GM19452 (cell line): Measurements from ENCODE around the gene MPEG1.

ENCODE experiments used
- ATAC-seq: cut with Tn5 transposase; IDR thresholded peaks from one replicate; pipeline ENCODE4 v1.9.1; 2021; ENCODE audit not compliant: unreplicated experiment

MPEG1 gene

DNA sequence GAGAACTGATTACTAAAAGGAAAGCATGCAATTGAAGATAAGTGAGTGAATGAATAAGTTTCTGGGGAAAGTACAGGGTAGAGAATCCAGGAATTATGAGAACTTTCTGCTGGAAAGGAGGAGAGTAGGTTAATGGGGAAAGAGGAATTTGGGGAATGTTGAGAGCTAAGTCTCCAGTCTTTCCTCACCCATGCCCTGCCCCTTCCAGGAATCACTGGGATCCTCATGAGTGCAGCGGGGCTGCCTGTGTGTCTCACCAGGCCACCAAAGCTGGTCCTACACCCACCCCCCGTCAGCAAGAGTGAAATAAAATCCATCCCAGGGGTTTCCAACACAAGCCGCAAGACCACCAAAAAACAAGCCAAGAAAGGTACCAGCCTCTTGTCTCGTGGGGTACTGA, 23.8 kb downstream of the MPEG1 start:
- no peak for ATAC-seq

DNA sequence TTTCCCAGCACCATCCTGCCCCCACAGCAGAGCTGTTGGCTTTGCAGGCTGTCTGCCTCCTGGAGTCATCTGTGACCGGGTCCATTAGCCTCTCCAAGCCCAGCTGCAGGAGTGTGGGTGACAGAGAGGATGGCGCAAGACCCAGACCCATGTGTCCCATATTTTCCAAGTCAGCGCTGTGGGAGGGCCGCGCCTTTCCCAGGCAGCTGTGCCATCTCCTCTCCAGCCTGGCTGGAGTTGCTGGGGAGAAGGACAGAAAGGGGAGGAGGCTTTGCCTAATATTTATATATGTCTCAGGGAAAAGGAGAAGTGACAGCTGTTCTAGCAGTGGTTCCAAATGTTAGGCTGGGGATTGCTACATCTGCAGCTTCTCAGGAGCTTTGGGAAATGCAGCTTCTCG, 25.1 kb downstream of the MPEG1 start:
- no peak for ATAC-seq

DNA sequence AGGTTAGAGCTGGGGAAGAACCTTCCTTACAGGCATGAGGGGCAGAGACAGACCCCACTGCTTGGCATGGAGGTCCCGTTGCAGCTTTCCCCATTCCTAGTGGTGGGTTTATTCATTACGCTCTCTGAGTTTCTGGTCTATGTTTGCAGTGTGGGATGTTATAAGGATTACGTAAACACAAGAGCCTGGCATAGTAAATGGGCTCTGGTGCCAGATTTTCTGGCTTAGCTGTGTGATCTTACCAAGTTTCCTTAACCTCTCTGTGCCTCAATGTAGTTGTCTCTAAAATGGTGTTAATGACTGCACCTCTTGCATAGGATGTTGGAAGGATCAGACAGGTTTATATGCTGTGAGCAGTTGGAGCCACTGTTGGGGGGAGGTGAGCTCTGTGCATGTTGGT, 25.7 kb downstream of the MPEG1 start:
- no peak for ATAC-seq

DNA sequence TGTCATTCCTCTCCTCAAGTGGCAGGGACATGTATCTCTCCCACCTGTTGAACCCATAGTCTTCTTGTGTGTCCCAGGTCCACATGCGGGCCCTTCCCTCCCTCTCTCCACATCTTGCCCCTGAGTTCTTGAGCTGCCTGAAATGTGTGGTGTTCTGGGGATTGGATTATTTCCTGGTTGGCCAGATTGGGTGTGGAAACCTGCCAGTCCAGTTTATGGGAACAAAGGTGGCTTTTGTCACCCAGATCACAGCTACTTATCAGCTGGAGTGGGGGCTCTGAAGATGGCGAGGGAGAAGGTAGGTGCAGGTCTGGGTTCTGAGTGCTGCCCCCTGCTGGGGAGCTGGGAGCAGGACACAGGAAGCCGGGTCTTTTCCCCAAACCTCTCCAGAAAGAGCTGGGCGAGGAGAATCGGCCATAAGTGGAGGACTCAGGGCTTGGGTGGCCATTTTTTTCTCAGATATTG, 26.6 kb downstream of the MPEG1 start:
- ATAC-seq, result no peak

DNA sequence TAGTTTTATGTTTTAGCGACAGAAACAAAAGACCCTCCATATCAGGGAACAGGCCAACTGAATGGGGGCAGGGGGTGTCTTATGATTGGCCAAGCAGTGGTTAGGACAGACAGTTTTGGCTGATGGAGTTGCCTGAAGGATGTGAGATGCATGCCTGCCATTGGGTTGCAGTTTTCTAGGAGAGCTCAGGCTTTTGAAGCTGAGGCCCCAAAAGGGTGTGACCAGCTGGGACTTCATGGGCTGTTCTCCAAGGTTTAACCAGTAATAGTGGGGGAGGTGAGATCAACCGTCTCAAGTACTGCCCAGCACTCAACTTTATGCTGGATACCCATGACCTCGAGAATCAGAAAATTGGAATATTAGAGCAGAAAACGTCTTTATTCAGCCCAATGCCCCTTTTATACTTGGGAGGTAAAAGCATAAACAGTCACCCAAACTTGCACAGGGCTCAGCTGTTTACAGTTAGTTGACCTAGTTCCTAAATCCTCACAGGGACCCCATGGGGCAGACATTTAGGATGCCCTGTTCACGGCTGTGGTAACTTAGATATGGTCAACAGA, 27.3 kb downstream of the MPEG1 start:
- ATAC-seq, result no peak

DNA sequence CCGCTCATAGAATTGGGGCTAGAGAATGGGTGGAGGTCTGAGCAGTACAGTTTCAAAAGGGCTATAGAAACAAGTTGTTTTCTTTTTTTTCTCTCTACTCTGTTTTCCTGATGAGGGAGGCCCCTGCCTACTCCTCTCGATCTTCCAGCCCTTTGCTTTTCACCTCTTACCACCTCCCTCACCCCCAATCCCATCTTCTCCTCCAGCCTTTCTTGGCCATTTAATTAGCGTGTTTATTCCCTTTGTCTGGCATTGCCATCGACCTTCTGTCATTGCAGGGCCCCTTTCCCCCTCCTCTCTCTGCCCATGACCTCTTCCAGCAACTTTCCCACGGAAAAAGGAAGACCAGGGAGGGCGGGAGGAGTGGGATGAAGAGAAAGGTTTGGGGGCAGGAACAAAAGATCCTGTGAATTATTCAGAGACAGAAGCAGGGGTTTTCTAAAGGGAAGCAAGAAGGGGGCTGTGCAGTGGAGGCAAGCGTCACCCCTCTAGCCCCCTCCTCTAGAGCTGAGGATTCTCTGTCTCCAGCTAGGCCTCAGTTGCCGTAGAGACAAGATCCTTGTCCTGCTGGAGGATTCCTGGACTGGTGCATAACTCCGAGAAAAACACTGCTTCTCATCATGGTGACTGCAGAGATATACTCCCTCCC, 27.9 kb downstream of the MPEG1 start:
- no peak for ATAC-seq

DNA sequence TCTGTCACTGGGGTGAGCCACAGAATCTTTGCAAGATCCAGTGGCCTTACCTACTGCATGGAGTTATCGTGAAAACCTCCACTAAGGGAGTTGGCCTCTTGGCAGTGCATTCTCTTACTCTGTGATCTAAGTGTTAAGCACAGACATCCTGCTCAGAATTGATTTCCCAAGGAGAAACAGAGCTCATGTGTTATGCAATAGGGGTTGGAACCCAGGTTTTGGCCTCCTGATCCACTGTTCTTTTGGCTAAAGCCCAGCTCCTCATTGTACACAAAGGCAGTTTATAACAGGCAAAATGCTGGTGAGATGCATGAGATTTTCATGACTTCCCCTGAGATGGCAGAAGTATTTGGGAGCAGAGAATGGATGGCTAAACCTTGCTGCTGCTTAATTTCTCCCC, 29.0 kb downstream of the MPEG1 start:
- no peak for ATAC-seq

DNA sequence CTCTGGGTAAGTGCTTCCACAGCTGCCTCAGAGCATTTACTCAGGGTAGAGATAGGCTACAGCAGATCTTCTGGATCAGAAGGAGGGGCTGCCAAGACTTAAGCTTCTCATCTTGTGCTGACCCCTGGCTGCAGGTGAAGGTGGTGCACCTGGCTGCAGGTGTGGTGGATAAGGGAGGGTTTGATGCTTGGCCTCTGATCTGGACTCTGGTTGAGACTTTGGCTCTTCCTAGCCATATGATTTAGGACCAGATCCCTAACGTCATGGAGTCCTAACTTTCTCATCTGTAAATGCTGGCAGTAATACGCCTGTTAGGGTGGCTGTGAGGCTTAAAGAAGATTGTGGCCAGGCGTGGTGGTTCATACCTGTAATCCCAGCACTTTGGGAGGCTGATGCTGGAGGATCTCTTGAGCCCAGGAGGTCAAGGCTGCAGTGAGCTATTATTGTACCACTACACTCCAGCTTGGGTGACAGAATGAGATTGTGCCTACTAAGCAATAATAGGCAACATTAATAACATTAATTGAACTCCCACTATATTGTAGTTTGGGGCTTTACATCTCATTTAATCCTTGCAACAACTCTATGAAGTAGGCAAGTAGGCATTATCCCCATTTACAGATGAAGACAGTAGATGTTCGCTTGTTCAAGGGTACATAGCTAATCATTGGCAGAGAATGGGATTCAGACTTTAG, 30.1 kb downstream of the MPEG1 start:
- ATAC-seq, result no peak

DNA sequence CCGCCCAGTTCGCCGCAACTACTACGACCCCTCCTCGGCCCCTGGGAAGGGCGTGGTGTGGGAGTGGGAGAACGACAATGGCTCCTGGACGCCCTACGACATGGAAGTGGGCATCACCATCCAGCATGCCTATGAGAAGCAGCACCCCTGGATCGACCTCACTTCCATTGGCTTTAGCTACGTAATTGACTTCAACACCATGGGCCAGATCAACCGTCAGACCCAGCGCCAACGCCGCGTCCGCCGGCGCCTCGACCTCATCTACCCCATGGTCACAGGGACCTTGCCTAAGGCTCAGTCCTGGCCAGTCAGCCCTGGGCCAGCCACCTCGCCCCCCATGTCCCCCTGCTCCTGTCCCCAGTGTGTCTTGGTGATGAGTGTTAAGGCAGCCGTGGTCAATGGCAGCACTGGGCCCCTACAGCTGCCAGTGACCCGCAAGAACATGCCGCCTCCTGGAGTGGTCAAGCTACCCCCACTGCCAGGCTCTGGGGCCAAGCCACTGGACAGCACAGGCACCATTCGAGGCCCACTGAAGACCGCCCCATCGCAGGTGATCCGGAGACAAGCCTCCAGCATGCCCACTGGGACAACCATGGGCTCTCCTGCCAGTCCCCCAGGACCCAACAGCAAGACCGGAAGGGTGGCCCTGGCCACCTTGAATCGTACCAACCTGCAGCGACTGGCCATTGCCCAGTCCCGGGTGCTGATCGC, 30.8 kb downstream of the MPEG1 start:
- ATAC-seq, result no peak

DNA sequence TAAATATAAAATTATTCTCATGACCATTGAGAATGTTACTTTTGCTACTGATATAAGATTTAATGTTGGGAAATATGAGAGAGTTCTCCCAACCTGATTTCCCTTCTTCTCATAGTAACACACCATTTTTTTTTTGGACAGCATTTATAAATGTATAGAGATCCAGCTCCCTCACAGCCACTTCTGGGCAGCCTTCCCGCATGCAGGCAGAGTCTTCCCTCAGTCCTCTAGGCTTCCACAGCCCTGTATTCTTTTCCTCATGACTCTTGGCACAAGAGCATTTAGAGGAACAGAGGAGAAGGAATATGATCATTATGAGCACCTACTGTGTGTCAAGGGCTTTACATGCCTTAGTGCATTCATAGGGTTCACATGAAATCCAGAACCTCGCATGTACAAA, 31.8 kb downstream of the MPEG1 start:
- no peak for ATAC-seq

DNA sequence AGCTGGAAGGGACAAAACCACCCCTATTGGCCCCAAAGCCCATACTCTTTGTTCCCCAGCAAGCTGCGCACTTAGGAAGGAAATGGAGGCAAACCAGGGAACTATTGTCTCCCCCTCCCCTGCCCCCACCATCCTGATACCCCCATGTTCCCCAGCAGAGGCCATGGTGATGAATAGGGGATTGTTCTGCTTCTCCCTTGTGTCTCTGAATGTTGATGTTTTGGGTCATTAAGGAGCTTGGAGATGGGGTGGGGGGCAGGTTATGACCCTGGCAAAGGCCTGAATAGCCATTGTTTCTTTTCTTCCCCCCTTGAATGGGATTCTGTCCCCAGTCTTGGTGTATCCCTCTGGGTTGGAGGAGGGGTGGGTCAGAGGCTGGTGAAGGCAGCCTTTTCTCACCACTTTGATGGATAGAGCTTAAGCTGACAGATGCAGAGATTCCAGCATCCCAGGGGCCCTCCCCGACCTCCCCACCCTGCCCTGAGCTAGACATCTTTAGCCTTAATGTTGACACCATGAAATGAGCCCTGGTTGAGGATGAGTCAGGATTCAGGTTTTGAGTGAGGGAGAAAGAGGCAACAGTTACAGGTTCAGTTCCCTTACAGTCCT, 32.5 kb downstream of the MPEG1 start:
- no peak for ATAC-seq

DNA sequence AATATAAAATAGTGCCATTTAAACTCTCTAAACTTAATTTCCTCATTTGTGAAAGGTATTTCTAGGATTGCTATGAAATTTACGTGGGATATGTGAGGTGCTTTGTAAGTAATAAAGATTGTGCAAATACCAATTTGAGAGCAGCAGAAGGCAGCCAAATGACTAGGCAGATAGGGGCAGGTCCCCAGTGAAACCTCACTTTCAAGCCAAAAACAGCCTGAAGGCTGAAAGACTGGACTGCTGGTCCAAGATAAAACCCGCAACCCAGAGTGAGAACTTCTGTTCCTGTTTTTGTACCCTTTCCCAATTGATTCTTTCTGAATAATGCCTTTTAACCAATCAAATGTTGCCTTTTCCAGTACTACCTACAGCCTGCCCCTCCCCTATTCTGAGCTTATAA, 33.6 kb downstream of the MPEG1 start:
- ATAC-seq, result no peak

DNA sequence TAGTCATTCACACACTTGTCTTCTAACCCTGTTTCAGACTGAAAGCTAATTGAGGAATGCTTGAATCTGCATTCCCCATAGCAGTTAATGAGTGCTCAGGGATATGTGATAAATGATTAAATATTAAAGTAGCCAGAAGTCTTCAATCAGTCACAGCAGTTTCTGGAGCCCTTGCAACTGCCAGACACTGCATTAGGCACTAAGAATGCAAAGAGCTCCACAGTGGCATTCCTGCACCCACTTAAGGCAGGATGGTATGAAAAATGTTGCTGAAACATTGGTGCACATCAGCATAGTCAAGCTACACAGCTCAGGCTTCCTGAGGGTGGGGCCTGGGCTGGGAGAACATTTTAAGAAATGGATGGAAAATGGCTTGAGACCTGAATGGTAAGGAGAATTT, 34.3 kb downstream of the MPEG1 start:
- ATAC-seq, result no peak

DNA sequence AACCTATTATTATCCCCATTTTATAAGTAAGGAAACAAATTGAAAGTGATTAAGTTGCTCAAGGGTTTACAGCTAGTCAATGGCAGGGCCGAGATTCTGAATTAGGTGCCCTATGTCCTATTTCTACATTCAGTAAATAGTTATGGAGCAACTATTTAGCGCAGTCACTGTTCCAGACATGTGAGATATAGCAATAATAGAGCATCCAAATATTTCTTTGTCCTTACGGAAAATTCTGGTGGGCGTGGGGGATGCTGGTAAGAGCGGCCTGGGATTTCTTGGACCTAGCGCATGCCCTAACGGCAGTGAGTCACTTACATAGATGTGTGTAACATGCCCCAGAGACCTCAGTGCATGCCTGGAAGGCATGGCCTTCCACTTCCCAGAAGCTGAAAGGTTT, 36.4 kb downstream of the MPEG1 start:
- no peak for ATAC-seq

DNA sequence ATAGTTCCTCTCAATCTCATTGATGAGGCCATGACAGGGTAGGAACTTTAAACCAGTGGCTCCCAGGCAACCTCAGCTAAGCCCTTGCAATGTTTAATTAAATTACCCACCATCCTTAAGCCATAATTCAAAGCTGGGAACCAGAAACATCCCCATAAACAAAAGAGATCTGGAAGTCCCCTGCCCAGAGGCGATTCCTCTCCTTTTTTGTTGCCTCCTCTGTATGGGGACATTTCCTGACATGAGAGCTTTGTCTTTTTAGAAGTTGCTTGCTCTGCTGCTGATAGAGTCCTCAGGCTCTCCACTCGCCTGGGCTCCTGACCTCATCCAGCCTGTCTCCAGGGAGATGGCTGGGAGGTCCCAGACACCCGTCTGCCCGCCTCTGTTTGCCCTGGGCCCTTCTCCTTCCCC, 37.6 kb downstream of the MPEG1 start:
- no peak for ATAC-seq

DNA sequence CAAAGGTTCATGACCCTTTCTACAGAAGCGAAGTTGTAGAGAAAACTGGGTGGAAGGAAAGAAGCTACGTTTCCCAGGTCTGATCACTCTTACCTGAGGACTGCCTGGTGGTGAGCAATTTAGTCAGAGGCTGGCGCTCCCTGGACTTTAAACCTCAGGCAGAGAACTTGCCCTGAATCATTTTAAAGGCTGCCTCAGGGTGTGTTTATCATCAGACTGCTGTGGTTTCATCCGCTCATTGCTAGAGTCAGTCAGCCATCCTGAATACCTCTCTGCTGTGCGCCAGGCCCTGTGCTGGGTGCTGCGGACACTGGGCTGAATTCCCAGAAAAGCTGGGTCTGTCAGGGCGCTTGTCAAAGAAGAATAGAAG, 38.1 kb downstream of the MPEG1 start:
- ATAC-seq, result no peak

DNA sequence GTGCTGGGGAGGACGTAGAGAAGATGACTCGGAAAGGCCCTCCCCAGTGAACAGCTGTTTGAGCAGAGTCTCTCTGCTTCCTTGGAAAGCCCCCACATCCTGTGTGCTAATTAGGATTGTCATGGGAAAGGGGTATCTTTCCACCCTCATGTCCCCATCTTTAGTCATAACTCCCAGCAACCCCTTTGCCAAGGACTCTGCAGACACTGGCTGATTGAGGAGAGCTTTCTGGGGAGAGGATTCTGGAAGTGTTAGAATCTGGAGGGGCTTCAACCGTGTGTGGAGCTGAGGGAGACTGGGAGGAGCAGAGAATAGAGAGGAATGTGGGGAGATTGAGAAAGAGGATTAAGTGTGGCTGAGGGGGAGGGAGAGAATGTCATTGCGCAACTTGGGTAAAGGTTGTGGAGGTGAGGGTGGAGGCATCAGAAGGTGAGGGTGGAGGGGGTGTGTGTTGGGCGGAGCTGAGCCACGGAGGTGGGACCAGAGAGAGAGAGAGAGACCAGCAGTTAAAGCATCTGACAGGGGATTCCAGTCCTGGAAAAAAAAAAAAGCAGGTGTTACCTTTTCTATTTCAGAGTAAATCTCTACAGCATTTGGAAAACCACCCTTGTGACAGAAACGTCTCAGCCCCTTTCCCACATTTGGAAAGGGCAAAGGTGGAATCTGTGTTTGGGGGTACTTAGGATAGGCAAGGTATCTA, 38.6 kb downstream of the MPEG1 start:
- no peak for ATAC-seq

DNA sequence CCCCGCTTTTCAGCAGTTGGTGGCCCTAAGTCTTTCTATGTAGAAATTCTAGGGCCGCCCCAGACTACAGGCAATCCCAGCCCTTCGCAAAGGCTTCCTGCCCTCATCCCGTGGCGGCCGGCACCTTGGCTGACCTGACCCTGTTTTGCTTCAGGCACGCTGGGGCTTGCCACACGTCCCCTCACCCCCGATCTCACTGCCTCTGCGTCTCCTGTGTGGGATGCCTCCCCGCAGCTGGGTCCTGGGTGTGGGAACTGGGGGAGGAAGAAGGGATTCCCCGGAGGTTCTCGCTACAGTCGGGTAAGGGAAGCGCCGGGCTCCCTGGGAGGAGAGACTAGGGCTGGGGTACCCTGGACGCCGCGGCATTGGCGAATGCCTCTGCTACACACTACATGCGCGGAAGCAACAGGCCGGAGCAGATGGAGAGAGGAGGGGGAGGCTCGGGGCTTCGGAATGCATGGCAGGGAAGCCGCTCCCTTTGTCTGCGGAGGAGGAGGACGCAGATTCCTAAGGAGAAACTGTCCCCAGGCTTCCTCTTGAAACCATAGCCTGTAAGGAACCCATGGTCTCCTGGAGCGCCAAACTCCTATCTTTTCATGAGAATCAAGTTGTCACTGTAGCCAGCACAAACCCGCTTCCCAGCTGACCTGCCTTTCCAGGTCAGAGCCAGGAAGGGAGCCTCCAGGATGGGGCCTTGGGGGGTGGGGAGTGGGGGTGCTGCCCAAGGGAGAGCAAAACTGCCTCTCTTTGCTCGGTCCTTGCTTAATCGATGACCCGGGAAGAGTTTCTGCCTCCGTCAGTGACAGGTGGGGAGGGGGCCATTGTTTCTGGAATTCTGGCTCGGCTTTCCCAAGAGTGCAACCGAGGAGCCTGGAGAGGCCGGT, 39.4 kb downstream of the MPEG1 start:
- no peak for ATAC-seq

DNA sequence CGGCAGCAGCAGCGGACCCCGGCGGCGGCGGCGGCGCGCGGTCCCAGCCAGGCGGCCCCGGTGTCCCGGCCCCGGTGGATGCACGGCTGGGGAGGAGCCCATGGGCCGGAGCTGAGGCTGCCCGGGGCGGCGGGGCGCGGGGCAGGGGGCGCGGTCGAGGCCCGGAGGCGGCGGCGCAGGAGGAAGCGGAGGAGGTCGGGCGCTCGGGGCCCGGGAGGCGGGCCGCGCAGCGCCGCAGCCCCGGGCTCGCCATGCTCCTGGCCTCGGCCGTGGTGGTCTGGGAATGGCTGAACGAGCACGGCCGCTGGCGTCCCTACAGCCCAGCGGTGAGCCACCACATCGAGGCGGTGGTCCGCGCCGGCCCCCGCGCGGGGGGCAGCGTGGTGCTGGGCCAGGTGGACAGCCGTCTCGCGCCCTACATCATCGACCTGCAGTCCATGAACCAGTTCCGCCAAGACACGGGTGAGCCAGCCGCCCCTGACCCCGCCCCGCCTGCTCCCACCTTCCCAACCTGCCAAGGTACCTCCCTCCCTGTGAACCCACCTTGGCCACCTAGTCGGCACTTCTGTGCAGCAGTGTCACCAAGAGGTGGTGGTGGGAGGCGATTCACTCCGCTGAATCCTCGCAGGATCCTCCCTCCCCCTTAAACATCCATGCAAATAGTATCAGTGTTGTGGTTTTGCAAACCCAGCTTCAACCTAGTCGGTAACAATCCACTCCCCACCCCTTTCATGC, 40.2 kb downstream of the MPEG1 start:
- peak; percentile 35 for ATAC-seq
